GM18861 (cell line): ENCODE measurements around the gene DPP3.

Experiments
- ATAC-seq: cut with Tn5 transposase; IDR thresholded peaks from one replicate; pipeline ENCODE4 v1.9.1; 2021; ENCODE audit not compliant: unreplicated experiment

The DPP3 gene

DNA sequence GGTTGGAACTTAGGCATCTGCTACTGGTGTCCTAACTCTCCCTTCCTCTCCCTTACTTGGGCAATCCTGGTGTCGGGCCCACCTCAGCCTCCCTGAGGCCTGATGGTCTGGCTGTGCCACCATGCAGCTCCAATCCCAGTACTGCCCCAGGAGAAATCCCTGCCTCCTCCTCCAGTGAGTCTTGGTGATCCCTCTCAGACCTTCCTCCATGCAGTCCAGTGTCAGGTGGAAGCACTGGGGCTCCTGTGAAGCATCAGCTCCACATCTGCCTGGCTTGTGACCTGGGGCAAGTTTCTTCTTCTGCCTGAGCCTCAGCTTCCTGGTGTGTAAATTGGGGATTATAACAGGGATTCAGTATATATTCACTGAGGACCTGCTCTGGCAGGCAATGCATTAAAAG is 15.3 kb upstream of the DPP3 start:
- ATAC-seq = no peak

DNA sequence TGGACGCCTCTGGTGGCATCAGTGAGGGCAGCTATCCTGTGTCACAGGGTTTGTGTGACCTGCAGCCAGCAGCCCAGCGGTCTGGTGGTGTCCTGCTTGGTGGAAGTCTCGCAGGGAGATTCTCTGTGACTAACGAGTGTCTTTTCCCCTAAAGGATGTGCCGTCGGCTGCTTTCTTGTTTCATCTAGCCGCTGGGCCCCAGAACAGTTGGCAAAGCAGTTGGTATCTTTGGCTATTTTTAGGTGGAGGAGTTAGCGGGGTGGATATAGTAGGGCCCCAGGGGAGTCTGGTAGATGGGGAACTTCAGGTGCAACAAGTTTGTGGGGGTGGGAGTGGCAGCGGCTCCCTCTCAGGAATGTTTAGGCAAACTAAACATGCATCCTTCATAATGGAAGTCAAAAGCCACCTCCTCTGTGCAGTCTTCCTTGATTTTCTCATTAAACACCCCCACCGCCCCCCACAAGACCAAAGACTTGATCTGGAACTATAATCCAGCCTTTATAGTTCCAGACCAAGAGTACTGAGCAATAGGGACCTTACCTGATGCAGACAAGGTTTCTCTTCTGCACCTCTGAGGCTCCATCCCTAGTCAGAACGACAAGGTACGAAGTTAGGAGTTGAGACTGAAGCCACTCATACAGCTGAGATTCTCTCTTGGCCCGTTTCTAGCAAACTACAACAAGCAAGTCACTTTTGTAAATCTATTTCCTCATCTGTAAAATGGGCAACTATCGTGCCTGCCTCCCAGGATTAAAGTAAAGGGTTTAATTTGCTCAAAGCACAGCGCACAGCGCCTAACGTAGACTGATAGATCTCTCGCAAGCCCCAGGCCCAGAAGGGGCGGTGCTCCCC is 14.6 kb upstream of the DPP3 start:
- ATAC-seq = no peak

DNA sequence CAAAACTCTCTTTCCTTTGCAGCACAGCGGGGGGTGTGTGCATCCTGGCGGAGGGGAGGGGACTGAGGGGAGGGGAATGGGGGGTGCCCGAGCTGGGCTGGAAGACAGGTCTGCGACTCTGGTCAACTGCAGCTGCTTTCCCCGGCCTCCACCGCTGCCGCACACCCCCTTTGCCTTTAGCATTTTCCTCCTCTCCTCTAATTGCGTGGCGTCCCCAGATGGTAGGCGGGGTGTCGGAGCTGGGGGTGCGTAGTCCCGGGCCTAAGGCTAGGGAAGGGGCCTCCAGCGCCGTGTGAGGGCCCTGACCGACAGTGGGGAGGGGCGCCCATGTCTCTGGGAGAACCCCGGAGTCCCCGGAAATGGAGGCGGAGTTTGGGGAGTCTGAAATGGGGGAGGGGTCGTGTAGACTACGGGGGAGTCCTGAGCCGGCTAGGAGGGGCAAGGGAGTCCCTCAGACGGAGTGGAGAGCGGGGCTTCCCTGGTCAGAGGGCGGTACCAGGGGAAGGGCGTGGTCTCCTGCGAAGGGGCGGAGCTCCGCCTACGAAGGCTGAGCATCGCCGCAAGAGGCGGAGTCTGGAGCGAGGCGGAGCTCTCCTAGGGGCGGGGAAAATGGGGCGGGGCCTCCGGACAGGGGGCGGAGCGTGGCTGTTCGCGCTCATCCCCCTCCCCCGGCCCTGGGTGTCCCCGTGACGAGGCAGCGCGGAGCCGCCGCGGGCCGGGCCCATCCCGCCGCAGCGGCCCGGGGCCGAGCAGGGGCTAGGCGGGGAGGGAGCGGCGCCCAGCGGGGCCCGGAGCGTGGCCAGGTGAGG is 13.8 kb upstream of the DPP3 start, which contains the start of gene PELI3:
PELI3 (plus strand) TSS at position 681 of the 809 bp plus-strand sequence. CDS start 1,224 bp downstream, outside the sequence.
- ATAC-seq = peak; percentile 68

DNA sequence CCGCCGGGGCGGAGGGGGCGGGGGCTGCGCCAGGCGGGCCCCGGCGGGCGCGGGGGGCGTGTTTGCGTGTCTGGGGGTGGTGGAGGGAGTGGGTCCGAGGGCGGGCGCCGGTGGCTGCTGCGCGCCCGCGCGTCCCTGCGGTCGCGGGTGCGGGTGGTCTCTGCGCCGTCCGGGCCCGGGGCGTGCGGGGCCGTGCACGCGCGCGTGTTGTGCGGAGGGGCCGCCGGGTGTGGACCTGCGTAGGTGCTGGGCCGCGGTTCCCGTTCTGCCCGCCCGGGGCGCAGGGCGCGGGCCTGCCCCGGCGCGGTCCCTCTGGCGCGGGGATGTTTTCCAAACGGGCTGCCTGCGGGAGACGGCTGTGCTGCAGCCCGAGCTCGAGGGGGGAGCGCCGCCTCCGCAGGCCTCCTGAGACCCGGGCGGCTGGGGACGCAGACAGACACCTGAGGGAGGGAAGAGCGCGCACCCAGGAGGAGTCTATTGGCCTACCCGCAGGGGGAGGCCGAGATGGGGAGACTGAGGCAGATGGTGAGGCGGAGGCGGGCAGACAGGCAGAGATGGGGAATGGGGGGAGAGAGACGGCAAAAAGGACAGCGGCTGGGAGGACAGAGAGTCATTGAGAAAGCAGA is 13.1 kb upstream of the DPP3 start:
- peak; percentile 29 for ATAC-seq

DNA sequence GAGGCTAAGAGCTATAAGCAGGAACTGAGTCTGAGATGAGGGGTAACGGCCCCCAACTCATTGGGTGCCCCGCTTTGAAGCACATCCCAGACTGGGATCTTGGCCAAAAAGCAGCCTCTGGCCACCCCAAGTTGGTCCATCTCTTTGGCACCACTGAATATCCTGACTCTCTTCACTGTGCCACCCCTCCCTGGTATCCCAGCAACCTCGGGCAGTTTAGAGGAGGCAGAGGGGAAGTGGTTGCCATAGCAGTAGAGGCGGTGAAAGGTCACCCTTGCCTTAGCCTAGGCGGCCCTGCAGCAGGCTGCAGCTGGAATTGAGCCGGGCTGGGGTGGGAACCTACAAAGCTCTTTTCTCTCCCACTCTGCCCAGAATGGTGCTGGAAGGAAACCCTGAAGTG is 12.5 kb upstream of the DPP3 start:
- ATAC-seq = no peak

DNA sequence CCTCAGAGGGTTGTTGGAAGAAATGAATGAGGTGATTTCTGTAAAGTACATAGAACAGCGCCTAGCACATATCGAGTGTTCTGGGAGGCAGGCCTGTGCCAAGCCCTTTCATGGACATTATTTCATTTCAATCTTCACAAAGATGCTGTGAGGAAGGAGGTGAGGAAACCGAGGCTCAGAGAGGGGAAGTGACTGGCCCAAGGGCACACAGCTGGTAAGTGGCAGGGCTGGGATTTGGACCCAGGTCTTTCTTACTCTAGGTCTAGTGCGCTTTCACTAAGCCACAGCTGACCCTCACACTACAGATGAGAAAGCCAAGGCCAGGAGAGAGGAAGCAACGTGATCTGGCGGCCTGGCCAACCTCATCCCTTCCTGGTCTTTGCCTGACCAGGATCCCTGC is 11.5 kb upstream of the DPP3 start:
- ATAC-seq = no peak

DNA sequence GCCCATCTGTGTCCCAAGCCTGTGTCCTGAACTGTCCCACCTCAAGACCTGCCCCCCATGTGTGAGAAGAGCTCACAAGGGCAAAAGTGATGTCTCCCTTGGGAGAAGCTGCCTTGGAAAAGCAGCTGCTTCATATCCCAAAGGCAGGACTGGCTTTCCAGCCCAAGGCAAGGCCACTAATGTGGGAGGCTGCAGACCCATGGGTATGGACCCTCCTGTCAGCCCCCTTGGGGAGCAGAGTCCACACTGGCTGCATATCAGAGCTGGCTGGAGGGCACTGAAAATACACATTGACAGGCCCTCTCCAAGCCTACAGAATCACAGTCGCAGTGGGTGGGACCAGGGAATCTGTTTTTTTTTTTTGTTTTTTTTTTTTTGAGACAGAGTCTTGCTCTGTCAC is 10.8 kb upstream of the DPP3 start:
- no peak for ATAC-seq

DNA sequence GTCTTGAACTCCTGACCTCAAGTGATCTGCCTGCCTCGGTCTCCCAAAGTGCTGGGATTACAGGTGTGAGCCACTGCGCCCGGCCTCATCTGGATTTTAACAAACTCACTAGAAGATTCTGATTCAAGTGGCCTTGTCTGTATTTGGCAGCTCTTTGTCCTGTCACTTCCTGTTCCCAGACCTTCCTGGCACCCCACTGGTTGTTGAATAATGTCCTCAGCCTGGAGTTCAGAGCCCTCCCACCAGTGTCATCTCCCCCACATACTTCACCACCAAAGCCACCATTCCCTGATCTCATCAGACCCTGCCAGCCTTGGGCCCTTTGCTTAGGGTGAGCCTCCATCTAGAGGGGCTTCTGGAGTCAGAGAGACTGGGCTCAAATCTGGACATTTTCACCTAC is 10.2 kb upstream of the DPP3 start:
- ATAC-seq = no peak

DNA sequence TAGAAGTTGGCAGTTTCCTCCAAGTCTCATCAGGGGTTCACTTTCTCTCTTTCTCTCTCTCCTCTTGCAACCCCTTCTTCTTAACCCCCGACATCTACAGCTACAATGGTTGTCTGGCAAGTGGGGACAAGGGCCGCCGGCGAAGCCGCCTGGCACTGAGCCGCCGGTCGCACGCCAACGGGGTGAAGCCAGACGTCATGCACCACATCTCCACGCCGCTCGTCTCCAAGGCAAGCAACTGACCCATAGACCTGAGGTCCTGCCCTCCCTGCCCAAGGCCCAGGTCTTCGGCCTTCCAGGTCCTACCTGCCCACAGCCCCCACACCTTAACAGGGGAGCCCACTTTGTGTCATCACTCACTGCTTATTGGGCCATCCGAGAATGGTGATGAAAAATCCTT is 9.1 kb upstream of the DPP3 start:
- no peak for ATAC-seq

DNA sequence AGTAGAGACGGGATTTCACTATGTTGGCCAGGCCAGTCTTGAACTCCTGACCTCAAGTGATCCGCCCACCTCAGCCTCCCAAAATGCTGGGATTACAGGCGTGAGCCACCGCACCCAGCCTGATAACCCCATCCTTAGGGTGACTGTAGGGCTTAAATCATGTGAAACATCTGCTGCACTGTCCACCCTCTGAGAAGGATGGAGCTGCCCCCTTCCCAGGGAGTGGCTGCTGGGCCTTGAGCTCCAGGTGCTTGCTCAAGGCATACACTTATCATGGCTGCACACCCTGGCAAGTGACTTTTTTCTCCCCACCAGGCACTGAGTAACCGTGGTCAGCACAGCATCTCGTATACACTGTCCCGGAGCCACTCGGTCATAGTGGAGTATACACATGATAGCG is 8.2 kb upstream of the DPP3 start:
- no peak for ATAC-seq

DNA sequence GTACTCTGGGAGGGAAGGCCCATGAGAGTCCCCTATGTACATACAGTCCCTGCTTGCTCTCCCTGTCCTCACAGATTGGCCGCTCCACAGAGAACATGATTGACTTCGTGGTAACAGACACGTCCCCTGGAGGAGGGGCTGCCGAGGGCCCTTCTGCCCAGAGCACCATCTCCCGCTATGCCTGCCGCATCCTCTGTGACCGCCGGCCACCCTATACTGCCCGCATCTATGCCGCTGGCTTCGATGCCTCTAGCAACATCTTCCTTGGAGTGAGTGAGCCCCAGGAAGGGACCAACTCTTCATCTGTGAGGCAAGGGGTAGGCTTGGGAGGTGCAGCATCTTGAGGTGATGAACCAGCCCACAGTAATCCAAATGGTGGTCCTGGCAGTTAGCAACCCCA is 7.1 kb upstream of the DPP3 start:
- no peak for ATAC-seq

DNA sequence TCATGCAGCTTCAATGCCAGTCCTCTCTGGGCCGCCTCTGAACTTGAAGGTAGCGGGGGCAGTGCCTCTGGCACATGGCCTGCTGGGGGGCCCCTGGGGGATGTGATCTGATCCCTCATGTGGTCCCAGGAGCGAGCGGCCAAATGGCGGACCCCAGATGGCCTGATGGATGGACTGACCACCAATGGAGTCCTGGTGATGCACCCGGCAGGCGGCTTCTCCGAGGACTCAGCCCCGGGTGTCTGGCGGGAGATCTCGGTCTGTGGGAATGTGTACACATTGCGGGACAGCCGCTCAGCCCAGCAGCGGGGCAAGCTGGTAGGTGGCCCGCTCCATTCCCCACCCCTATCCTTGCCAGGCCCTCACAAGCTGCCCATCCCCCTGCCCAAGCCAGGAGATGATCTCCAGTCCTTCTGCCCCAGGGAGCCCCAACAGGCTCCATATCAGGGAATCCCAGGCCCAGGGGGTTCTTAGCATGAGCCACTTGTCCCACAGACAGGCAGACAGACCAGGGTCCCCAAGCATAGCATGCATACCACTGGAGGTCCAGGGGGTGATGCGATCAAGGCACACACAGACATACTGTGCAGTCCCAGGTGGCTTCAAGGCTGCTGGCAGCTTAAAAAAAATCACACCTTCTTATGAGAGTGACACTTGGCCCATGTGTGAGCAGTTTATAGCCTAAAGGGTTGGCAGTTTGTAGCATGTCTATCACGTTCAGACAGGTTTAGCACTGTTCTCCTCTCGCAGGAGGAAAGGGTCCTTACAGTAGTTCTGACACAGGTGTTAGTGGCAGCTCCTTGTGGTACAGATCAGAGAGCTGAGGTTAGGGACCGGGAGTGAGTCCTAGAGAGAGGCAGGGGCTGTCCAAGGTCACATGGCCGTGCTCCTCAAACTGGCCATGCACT is 6.4 kb upstream of the DPP3 start:
- ATAC-seq = no peak

DNA sequence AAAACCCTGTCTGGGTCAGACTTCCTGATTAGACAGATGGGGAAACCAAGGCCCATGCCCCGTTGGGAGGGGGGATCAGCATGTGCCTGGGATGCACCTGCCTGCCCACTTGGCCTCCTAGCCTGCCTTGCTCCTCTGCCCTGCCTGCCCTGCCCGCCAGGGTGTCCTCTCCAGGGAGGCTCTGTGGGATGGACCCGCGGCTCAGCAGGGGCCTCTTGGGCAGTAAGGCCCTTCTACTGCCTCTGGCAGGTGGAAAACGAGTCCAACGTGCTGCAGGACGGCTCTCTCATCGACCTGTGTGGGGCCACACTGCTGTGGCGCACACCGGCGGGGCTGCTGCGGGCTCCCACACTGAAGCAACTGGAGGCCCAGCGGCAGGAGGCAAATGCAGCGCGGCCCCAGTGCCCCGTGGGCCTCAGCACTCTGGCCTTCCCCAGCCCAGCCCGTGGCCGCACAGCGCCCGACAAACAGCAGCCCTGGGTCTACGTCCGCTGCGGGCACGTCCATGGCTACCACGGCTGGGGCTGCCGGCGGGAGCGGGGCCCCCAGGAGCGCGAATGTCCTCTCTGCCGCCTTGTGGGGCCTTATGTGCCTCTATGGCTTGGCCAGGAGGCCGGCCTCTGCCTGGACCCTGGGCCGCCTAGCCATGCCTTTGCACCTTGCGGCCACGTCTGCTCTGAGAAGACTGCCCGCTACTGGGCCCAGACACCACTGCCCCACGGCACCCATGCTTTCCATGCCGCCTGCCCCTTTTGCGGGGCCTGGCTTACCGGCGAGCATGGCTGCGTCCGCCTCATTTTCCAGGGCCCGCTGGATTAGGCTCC is 4.7 kb upstream of the DPP3 start:
- ATAC-seq = no peak

DNA sequence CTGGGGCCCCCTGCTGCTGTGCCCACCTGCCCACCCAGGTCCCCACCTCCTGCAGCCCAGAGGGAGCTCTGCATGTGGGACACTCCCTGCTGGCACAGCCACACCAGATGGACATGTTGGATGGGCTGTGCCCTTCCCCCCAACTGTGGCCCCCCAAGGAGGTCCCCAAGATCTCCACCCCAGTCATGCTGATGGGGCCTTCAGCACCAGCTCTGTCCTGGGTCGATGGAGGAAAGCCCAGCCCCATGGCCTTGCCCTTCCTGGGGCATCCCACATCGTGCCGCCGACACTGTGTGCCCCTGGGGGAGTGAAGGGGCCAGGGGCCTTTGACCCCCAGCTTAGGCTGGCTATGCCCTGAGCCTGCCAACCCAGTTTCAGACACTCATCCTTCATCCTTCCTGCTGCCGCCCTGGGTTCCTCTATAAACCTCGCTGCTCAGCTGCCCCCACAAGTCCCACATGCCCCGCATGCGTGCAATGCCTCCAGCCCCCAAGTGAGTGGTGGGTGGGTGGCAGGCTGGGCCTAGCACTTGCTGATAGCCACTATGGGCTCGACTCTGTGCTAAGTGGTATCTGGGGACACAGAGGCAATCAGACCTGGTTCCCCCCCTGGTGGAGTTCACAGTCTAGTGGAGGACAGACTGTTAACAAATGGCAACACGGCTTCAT is 3.9 kb upstream of the DPP3 start:
- ATAC-seq = no peak

DNA sequence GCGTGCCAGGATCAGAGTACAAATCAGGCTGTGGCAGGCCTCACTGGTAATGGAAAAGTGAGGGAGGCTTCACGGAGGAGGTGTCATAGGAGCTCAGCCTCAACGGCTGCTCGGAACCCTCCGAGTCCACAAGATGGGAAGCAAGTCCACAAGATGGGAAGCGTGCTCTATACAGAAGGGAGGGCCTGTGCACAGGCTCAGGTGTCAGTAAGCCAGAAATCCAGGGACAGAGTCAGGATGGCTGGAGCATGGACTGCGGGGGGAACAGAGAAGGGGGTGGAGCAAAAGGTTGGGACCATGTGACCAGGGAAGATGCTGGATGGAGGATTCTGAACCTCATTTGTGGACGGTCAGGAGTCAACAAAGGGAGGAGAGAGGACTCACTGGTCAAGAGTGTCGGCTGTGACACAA is 3.4 kb upstream of the DPP3 start:
- ATAC-seq = no peak

DNA sequence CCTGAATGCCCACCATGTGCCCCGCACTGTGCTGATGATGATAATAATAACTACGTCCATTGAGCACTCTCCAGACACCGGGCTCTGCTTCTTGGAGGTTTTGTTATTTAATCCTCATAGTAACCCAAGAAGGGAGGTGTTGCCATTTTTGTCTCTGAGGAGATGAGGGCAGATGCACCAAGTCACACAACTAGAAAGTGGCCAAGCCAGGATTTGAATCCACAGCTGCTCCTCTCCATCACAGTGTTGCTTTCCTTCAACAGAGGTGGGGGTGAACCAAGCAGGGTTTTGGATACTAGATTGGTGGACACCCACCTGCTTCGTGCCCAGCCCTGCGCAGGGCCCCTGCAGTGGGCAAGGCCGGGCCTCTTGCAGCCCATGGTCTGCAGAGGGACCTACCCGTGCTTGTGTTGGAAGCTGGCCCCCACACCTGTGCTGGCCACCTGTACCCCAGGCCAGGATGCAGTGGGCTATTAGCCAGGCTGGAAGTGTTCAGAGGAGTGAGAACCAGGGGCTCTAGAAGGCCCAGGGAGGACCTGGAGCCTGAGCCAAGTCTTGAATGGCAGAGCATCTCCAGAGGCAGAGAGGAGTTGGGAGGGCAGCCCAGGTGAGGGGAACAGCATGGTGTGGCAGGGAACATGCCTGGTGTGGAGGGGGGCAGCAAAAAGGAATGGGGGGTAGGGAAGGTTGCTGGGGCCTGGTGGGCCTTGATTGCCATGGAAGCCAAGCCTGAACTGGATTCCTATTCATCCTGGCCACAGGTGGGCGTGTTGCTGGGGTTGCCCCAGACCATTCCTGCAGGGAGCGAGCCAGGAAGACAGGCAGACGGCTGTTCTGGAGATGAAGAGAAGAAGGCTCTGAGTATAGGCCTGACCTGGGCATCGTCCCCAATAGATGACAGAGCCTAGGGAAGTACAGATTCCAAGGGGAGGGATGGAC is 2.7 kb upstream of the DPP3 start:
- ATAC-seq = no peak

DNA sequence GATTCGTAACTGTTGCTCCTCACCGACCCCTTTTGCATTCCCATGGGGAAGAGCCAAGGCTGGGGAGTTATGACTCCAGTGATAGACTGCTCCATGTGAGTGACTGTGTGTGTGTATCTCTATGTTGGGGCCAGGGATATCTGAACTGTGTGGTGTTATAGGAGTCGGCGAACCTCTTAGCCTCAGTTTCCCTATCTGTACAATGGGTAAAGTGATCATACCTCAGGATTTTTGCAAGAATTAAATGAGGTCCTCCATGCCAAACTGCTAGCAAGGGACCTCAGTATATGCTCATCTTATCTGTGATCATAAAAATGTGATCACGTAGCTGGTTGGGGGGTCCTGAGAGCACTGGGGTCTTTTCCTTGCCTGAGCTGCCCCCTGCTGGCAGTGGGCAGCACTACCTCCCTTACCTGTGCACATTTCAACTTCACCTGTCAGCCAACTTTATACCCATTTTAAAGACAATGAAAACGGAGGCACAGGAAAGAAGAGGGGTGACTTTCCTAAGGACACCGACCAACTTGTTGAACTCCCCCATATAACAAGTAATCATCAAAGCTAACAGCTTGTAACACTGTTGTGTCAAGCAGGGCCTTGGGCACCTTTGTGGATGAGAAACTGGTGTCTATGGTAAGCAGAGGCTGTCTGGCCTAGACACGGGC is 1.4 kb upstream of the DPP3 start:
- ATAC-seq = no peak
